Motor neuron (in vitro differentiated cells): Measurements from ENCODE around the gene LDAH. TPM values are rescaled to one million over a fixed set of nuclear protein-coding genes. Genes with fewer than 3 reads are reported as not detected.
"Not testable (repeated sequence)": the region's sequence is repeated elsewhere in the genome, so short reads cannot be mapped to it uniquely, and the experiment has no call there.

Experiments
- ATAC-seq, 8 experiments: fragments of 200-7000 bp; cut with Tn5 transposase; replicated peaks in 6 of 8; 2 replicates each; pipeline ENCODE4 v1.8.0; 2021; ENCODE audit warnings: mild to moderate bottlenecking in 8 of 8, moderate library complexity in 8 of 8
- H3K27ac ChIP-seq, 2 donors: fragments of 250-450 bp; sonication (Bioruptor Pico); 2 replicates each; pipeline ENCODE4 v1.9.0; 2021; ENCODE audit warnings: antibody characterized with exemption in 2 of 2, mild to moderate bottlenecking in 2 of 2, moderate library complexity in 1 of 2
- H3K4me1 ChIP-seq, 2 donors: fragments of 250-450 bp; sonication (Bioruptor Pico); replicated peaks in 1 of 2; 2 replicates each; pipeline ENCODE4 v1.6.1; 2021; ENCODE audit warnings: antibody characterized with exemption in 2 of 2, mild to moderate bottlenecking in 2 of 2, moderate library complexity in 1 of 2
- H3K4me3 ChIP-seq, 5 donors: fragments of 250-450 bp; sonication (Bioruptor Pico); 2 replicates each; pipeline ENCODE4 v1.9.0; 2021; ENCODE audit warnings: antibody characterized with exemption in 5 of 5, mild to moderate bottlenecking in 5 of 5, moderate library complexity in 4 of 5
- WGBS, 10 experiments: fragments of 450-650 bp; shearing (Covaris generic); methylation state at CpG; one replicate each; pipeline ENCODE4 v1.0.0; 2022; 5-methylcytosine and 5-hydroxymethylcytosine counted together
- in situ Hi-C, 9 experiments: fragments of 400-800 bp; cut with MboI; loops; one replicate each; pipeline ENCODE4 v1.15.0; 2021; ENCODE audit warnings: low sequenced_read_pairs in 9 of 9, low pct_unique_long_range_greater_than_20kb in 2 of 9; ENCODE audit not compliant: unreplicated experiment in 9 of 9
- total RNA-seq, 8 experiments: library from RNA; unstranded; fragments of 300-600 nt; gene quantifications; 2 replicates each; pipeline versions ENCODE4 v1.2.3 to v1.2.4, GENCODE V29; 2022

LDAH gene
- total RNA-seq, 8 experiments from 2014 or later = 14.8 to 28.4 (median 23.3) TPM

GRCh38 chr2:20818820-20819219 is 4.1 kb downstream of the LDAH start:
- Histone ChIP-seq H3K4me3 (no peak overlapping the region), H3K4me1 (peaks cover 2% of the 10 kb centered on the region in 2 donors), H3K27ac (no peak overlapping the region)
- 68 to 100% (median 98%) methylated on average over 1 to 2 of the region's 2 CpGs; no CpG with 5 or more reads in 2 of the 10 experiments for WGBS, 10 experiments
- no peak for ATAC-seq
- in situ Hi-C loops = no loop called here

GRCh38 chr2:20815216-20815615 is 7.7 kb downstream of the LDAH start:
- Histone ChIP-seq H3K4me1 (no peaks in the 10 kb centered on the region), H3K4me3 (no peak overlapping the region), H3K27ac (no peak overlapping the region)
- ATAC-seq = no peak
- 95 to 100% (median 100%) methylated on average over 1 of the region's 1 CpG for WGBS, 10 experiments
- in situ Hi-C loops = no loop called here

- no peak for ATAC-seq
- 100% methylated on average over 1 to 2 of the region's 2 CpGs; no CpG with 5 or more reads in 1 of the 10 experiments for WGBS, 10 experiments
- in situ Hi-C loops = no loop called here
- Histone ChIP-seq H3K4me1 (no peaks in the 10 kb centered on the region), H3K27ac (no peak overlapping the region), H3K4me3 (no peak overlapping the region)
Observed at GRCh38 chr2:20812779-20813178, 10.1 kb downstream of the LDAH start.

DNA sequence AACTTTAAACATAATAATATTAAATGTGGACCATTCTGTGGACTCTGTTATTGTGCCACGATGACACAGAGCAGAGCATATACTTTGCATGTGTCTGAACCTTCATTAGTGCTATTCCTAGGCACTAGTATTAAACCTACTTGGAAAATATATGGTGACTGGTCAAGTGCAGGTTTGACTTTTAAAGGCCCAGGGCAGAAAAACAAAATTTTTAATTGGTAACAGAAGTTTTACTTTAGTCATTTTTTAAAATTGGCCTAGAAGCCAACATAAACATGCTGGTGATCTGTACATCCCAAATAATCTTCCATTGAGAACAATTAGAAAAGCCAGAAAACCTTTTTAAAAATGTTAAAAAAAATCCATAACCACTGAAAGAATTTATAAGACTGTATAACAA is 16.6 kb downstream of the LDAH start:
- 71 to 100% (median 100%) methylated on average over 1 of the region's 1 CpG; no CpG with 5 or more reads in 2 of the 10 experiments for WGBS, 10 experiments
- no peak overlapping the region for H3K4me3 ChIP-seq
- ATAC-seq = no peak
- in situ Hi-C loops = no loop called here
- no peak overlapping the region for H3K27ac ChIP-seq
- no peaks in the 10 kb centered on the region for H3K4me1 ChIP-seq

DNA sequence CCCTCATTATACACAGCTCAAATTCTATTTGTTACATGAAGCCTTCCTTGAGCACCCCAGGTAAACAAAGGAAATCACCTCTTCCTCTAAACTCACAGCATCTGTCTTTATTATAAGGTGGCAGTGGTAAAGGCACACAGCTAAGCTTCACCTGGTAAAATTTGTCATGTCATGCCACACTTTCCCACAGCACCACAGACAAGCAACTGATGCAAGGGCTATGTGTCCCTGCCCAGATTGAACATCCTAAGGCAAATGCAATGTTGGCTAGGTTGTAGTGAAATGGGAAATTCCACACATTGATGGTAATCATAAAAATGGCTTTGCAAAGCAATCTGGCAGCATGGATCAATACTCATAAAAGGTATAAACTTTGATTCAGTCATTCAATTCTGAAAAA is 18.9 kb downstream of the LDAH start:
- no peak for ATAC-seq
- H3K4me3 ChIP-seq = no peak overlapping the region
- no peak overlapping the region for H3K27ac ChIP-seq
- no peaks in the 10 kb centered on the region for H3K4me1 ChIP-seq
- in situ Hi-C loops = no loop called here

DNA sequence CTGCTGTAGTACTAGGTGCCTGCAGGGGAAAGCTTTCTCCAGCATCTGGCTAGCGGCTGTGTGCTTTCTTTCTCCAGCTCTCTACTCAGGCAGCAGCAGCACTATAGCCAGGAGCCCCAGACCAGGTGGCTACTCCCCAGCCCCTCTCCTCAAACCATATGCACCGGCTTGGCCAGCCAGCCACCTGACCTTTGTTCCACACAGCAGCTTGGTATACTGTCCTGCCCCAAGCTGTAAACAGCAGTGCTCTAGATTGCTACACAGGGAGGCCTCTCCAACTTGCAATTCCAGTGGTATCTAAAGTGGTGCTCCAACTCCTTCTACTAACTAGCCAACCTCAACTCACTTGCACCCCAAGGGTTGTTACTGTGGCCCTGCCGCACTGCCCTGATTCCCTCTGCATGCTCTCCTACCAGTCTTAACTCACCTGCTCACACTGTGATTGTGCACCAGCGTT is 19.6 kb downstream of the LDAH start:
- ATAC-seq = peak in 3 of 8 experiments; percentile 31 to 80 (median 52)
- Histone ChIP-seq H3K4me1 (no peaks in the 10 kb centered on the region), H3K27ac (no peak overlapping the region), H3K4me3 (no peak overlapping the region)
- in situ Hi-C loops = no loop called here
- 40 to 100% (median 94%) methylated on average over 1 to 3 of the region's 4 CpGs; no CpG with 5 or more reads in 3 of the 10 experiments for WGBS, 10 experiments

DNA sequence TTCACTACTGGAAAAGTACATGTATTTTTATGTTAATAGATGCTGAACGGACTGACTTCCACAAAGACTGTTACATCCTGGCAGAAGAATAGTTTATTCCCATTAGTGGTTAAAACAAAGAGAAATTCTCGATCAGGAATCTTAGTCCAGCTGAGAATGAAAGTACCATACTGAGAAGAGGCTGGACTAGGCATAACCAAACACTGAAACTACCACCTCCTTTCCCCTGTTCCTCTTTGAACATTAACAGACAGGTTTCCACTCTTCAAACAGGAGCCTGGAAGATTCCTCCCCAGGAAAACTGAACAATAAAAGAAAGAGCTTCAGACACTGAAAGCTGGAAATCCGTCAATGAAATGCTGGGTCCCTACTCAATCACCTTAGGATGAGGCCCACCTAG is 25.8 kb downstream of the LDAH start:
- in situ Hi-C loops = loop anchor here in 1 of 9 experiments (25.0 kb wide), 1 partner anchor 165 kb away; no protein-coding TSS in a partner anchor
- no peak overlapping the region for H3K27ac ChIP-seq
- no peak overlapping the region for H3K4me3 ChIP-seq
- WGBS, 10 experiments = 43 to 100% (median 73%) methylated on average over 1 to 3 of the region's 3 CpGs
- ATAC-seq = peak in 1 of 8 experiments; percentile 16
- H3K4me1 ChIP-seq = no peaks in the 10 kb centered on the region

GRCh38 chr2:20796374-20796791 is 26.5 kb downstream of the LDAH start:
- 0 to 100% (median 100%) methylated on average over 1 of the region's 1 CpG; no CpG with 5 or more reads in 5 of the 10 experiments for WGBS, 10 experiments
- Histone ChIP-seq H3K27ac (no peak overlapping the region), H3K4me1 (no peaks in the 10 kb centered on the region), H3K4me3 (no peak overlapping the region)
- peak in 3 of 8 experiments; percentile 95 to 98 (median 98) for ATAC-seq
- in situ Hi-C loops = loop anchor here in 1 of 9 experiments (25.0 kb wide), 1 partner anchor 166 kb away; no protein-coding TSS in a partner anchor

DNA sequence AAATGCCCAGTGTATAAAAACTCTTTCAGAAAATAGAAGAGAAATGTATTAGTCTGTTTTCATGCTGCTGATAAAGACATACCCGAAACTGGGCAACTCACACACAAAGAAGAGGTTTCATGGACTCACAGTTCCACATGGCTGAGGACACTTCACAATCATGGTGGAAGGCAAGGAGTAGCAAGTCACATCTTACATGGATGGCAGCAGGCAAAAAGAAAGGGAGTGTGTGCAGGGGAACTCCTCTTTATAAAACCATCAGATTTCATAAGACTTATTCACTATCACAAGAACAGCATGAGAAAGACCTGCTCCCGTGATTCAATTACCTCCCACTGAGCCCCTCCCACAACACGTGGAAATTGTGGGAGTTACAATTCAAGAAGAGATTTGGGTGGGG is 29.0 kb downstream of the LDAH start:
- in situ Hi-C loops = loop anchor here in 1 of 9 experiments (25.0 kb wide), 1 partner anchor 168 kb away; no protein-coding TSS in a partner anchor
- WGBS, 10 experiments = 54 to 100% (median 93%) methylated on average over 1 to 3 of the region's 3 CpGs; no CpG with 5 or more reads in 4 of the 10 experiments
- H3K4me1 ChIP-seq, H3K27ac ChIP-seq, H3K4me3 ChIP-seq, ATAC-seq: not testable (repeated sequence)

GRCh38 chr2:20781656-20782265 is 41.1 kb downstream of the LDAH start:
- WGBS, 10 experiments = 70 to 100% (median 93%) methylated on average over 1 to 3 of the region's 3 CpGs; no CpG with 5 or more reads in 1 of the 10 experiments
- peak in 3 of 8 experiments; percentile 44 to 64 (median 64) for ATAC-seq
- in situ Hi-C loops = loop anchor here in 1 of 9 experiments (25.0 kb wide), 1 partner anchor 181 kb away; no protein-coding TSS in a partner anchor
- no peak overlapping the region for H3K4me3 ChIP-seq
- no peak overlapping the region for H3K27ac ChIP-seq
- no peaks in the 10 kb centered on the region for H3K4me1 ChIP-seq

GRCh38 chr2:20771299-20771698 is 51.6 kb downstream of the LDAH start:
- no peaks in the 10 kb centered on the region for H3K4me1 ChIP-seq
- no peak overlapping the region for H3K27ac ChIP-seq
- peak in 3 of 8 experiments; percentile 13 to 86 (median 57) for ATAC-seq
- in situ Hi-C loops = no loop called here
- WGBS, 10 experiments = 14 to 100% (median 60%) methylated on average over 1 of the region's 1 CpG; no CpG with 5 or more reads in 4 of the 10 experiments
- no peak overlapping the region for H3K4me3 ChIP-seq

DNA sequence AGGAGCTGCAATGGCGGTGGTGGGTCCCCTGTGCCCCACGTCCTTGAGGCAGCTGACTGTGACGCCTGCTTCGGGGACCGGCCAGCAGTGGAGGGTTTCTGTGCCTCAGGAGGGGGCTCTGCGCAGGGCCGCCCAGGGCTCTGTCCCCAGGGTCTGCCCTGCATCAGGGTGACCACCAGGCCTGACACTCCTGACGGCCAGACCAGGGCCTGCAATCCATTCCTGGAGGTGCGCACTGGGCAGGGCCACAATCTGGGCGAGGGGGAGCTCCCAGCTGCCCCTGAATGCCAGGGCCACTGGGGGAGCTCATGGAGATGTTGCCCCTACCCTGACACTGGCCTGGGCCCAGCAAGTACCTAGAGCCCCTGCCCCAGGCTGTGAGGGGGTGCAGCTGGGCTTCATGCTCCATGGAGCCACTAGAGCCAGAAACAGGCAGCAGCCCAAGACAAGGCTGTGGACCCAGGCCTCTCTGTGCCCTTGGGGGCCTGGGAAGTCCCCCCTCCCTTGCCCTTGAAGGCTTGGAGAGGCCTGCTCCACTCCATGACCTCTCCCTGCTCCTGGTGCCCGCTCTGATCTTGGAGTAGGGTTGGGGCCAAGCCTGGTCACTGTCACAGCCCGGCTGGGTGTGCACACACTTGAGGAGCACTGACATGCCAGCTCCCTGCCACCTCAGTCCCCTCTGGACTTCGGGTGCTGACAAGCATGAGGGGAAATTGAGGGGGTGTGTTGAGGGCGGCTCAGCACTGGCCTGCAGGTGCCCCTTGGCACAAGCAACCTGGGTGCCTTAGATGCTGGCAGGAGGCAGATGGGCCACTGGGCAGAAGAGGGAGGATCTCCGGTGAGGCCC is 55.9 kb downstream of the LDAH start:
- no peak for ATAC-seq
- Histone ChIP-seq H3K27ac (no peak overlapping the region), H3K4me3 (no peak overlapping the region), H3K4me1 (no peaks in the 10 kb centered on the region)
- in situ Hi-C loops = no loop called here
- 92 to 100% (median 100%) methylated on average over 1 to 2 of the region's 15 CpGs; no CpG with 5 or more reads in 6 of the 10 experiments for WGBS, 10 experiments

DNA sequence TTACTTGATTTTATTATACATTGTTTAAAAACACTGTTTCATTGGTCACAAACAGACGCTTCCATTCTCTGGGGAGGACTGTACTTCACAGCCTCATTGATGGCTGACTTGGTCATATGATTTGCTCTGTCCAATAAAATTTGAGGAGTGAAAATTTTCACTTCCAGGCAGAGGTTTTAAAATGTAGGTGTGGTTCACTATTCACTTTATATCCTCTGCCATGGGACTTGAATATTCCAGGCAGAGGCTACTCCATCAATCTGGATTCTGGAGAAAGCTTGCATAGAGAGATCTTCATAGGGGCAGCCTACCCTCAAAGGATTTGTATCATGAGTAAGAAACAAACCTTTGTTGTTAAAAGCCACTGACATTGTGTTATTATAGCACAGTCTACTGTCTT is 56.7 kb downstream of the LDAH start:
- peak in 3 of 8 experiments; percentile 29 to 86 (median 82) for ATAC-seq
- H3K27ac ChIP-seq = no peak overlapping the region
- H3K4me1 ChIP-seq = no peaks in the 10 kb centered on the region
- WGBS, 10 experiments = 75 to 100% (median 100%) methylated on average over 1 of the region's 1 CpG; no CpG with 5 or more reads in 3 of the 10 experiments
- in situ Hi-C loops = no loop called here
- no peak overlapping the region for H3K4me3 ChIP-seq
